Pancreas (tissue), 10 donors: ENCODE results near the gene SPNS2. TPM values are rescaled to one million over a fixed set of nuclear protein-coding genes. Genes with fewer than 3 reads are reported as not detected.

ENCODE experiments used
- ATAC-seq, 4 donors: fragments of 200-7000 bp; cut with Tn5 transposase; one replicate each; pipeline versions ENCODE4 v1.8.0 to v1.9.1; 2020; ENCODE audit warnings: mild to moderate bottlenecking in 4 of 4, moderate library complexity in 4 of 4
- DNase-seq, 6 donors: peaks; one replicate each; pipeline ENCODE4 v3.0.0-alpha.2; 2020
- FAIRE-seq: peaks from 2 replicates; lab custom pipeline; 2012; peaks lifted over from hg19 to GRCh38; lab: Jason Lieb, UNC
- H3K27ac ChIP-seq, 4 donors: fragments of 200-600 bp; sonication (generic); 1 replicate in 3 of 4; 2 replicates in 1 of 4; pipeline versions ENCODE4 v1.5.0 to v1.8.0; 2020
- H3K27me3 ChIP-seq, 4 donors: fragments of 200-600 bp; one replicate each; pipeline ENCODE4 v1.8.0; 2021
- H3K36me3 ChIP-seq, 3 donors: fragments of 200-600 bp; sonication (generic) in 1 of 3; one replicate each; pipeline versions ENCODE4 v1.5.0 to v1.8.0; 2020 to 2021
- H3K4me1 ChIP-seq, 3 donors: fragments of 200-600 bp; one replicate each; pipeline ENCODE4 v1.8.0; 2021
- H3K4me3 ChIP-seq, 4 donors: fragments of 200-600 bp; sonication (generic) in 2 of 4; one replicate each; pipeline versions ENCODE4 v1.5.0 to v1.8.0; 2020 to 2021
- H3K9me3 ChIP-seq, 4 donors: fragments of 200-600 bp; one replicate each; pipeline ENCODE4 v1.8.0; 2021
- WGBS, 2 donors: extraction: QIAGEN DNeasy Blood & Tissue Kit; methylation state at CpG; one replicate each; pipeline ENCODE4 v1.1.7; 2013; 5-methylcytosine and 5-hydroxymethylcytosine counted together
- intact Hi-C, 3 donors: fragments of 100-400 bp; cut with DNase I; formaldehyde crosslinking; loops; one replicate each; pipeline versions ENCODE4 v1.11.1 to v1.14.2; 2022
- polyA plus RNA-seq, 2 donors: library from polyadenylated mRNA; stranded (reverse); fragments of 200-250 nt; gene quantifications; one replicate each; pipeline ENCODE4 v1.2.3, GENCODE V29; 2013
- total RNA-seq, 6 donors: library from RNA; stranded (reverse); fragmentation: NEBNext Ultra II Directional in 4 of 6; extraction: Animal tissue kit (Norgen Biotek cat#: 25700) in 4 of 6; gene quantifications; one replicate each; pipeline versions ENCODE4 v1.2.1 to v1.2.4, GENCODE V29; 2021 to 2023
- TF ChIP-seq, protein P1 (sequence below), 4 donors: fragments of 200-600 bp; sonication (generic) in 3 of 4; IDR thresholded peaks; one replicate each; pipeline versions ENCODE4 v1.5.0 to v1.8.0; 2021; ENCODE audit warnings: antibody characterized with exemption in 4 of 4
- donor health status: healthy with polysubstance abuse.
- donor health status: DM: no; HTN: no; CAD: no; lungs with moderate emphysema.
- donor health status: DM: no; HTN: no; CAD: no.
- donor health status: control.
- donor health status: control.
- donor health status: Bipolar disorder and iron deficiency.
- donor health status: DM: yes; HTN: yes; CAD: no.
- donor health status: DM: no; HTN: no; CAD: no.
- donor health status: DM: no; HTN: no; CAD: no.
- donor health status: DM: yes; HTN: yes; CAD: no.

Gene SPNS2
- total and polyA plus RNA-seq, 8 donors: 7.6 to 51.7 (median 20.8) TPM

DNA sequence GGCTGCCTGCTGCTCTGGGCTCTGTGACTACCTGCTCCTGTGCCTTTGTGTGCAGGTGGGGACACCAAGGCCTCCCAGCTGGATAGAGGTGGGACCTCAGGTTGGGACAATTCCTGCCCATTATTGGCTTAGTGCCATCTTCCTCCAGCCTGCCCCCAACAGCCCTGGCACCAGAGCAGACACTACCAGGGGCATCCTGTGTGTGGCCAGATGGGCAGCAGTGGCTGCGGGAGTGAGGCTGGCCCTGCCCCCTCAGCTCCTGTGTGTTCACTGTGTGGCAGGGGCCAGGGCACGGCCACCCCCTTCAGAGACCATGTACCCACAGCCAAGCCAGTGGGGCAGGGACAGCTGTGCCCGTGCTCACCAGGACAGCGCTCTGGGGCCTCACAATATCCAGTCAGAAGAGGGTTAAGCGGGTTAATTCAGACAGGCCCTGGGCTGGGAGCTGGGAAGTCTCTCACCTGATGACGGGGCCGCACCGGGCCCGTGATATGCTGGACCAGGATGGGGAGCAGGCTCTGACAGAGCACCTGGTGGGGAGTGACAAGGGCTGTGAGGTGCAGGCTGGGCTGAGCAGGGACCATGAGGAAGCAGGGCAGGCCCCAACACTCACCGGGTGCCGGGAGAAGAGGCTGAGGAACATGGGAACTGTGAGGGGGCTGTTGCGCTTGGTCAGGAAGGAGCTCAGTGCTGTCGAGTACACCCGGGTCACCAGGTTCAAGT lies 43.5 kb downstream of the SPNS2 start:
- ATAC-seq (no peak), DNase-seq (no peak), FAIRE-seq (no peak)
- intact Hi-C loops: loop anchor here in 1 of 3 donors (10.0 kb wide), 1 partner anchor 117 kb away; no protein-coding TSS in a partner anchor
- H3K27me3 ChIP-seq: no peaks in the 10 kb centered on the region
- H3K4me1 ChIP-seq: no peaks in the 10 kb centered on the region
- H3K4me3 ChIP-seq: no peak overlapping the region
- peaks cover 0 to 56% (median 31%) of the 10 kb centered on the region in 3 donors for H3K36me3 ChIP-seq
- 93 to 94% methylated on average over 14 of the region's 14 CpGs for WGBS, 2 donors
- TF ChIP-seq, protein P1, sequence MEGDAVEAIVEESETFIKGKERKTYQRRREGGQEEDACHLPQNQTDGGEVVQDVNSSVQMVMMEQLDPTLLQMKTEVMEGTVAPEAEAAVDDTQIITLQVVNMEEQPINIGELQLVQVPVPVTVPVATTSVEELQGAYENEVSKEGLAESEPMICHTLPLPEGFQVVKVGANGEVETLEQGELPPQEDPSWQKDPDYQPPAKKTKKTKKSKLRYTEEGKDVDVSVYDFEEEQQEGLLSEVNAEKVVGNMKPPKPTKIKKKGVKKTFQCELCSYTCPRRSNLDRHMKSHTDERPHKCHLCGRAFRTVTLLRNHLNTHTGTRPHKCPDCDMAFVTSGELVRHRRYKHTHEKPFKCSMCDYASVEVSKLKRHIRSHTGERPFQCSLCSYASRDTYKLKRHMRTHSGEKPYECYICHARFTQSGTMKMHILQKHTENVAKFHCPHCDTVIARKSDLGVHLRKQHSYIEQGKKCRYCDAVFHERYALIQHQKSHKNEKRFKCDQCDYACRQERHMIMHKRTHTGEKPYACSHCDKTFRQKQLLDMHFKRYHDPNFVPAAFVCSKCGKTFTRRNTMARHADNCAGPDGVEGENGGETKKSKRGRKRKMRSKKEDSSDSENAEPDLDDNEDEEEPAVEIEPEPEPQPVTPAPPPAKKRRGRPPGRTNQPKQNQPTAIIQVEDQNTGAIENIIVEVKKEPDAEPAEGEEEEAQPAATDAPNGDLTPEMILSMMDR (IDR thresholded peaks at IDR 0.05): no peak
- H3K9me3 ChIP-seq: no peaks in the 10 kb centered on the region
- peak overlapping the region in 1 of 4 donors; percentile 33 for H3K27ac ChIP-seq

DNA sequence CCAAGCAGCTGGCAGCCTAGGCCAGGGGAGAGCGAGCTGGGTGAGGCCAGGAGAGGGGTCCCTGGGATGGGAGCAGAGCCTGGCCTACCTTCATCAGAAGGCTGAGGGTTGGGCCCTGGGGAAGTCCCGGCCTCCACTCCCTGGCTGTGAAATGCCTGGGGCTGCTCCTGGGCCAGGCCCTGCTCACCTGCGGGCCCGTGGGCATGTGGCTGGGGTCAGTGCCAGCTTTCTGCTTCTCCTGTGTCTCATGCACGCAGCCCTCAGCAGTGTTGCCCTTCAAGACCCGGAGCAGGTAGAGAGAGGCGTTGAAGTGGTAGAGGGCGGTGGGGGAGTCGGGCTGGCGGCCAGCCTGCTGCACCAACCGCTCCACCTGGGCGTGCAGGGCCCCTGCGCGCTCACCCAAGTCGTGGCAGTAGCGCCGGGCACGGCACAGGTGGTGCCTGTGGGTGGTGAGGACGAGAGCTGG lies 44.1 kb downstream of the SPNS2 start:
- WGBS, 2 donors: 91 to 94% methylated on average over 16 to 19 of the region's 19 CpGs
- Histone ChIP-seq H3K27me3 (no peaks in the 10 kb centered on the region), H3K4me1 (no peaks in the 10 kb centered on the region), H3K9me3 (no peaks in the 10 kb centered on the region), H3K4me3 (no peak overlapping the region), H3K36me3 (peaks cover 0 to 62% (median 34%) of the 10 kb centered on the region in 3 donors), H3K27ac (no peak overlapping the region)
- FAIRE-seq (no peak), ATAC-seq (no peak), DNase-seq (peak in 2 of 6 donors; percentile 16 to 69)
- intact Hi-C loops: loop anchor here in 1 of 3 donors (10.0 kb wide), 1 partner anchor 118 kb away; no protein-coding TSS in a partner anchor
- TF ChIP-seq, protein P1 (IDR thresholded peaks at IDR 0.05): no peak

DNA sequence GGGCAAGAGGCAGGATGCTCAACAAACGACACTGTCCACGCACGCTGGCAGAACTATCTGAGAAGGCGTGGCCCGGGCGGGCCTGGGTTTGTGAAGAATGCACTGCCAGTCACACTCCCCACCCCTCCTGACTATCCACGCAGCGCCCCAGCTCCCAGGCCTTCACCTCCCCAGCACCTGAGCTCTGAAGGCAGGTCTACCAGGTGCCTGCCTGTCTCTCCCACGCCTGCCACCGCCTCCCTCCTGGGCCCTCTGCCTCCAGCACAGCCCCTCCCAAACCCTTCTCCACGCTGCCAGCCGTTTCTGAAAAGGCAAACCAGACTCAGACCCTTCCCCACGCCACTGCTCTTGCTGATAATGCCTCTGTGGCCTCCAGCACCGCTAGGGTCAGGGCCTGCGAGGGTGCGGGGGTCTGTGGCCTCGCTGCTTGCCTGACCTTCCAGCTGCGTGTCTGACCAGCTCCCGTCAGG lies 44.9 kb downstream of the SPNS2 start:
- H3K27ac ChIP-seq: no peak overlapping the region
- ATAC-seq: no peak
- no peaks in the 10 kb centered on the region for H3K27me3 ChIP-seq
- H3K4me1 ChIP-seq: no peaks in the 10 kb centered on the region
- 90 to 92% methylated on average over 18 to 19 of the region's 19 CpGs for WGBS, 2 donors
- no peak overlapping the region for H3K4me3 ChIP-seq
- DNase-seq: peak in 1 of 6 donors; percentile 56
- FAIRE-seq: no peak
- intact Hi-C loops: loop anchor here in 1 of 3 donors (10.0 kb wide), 1 partner anchor 119 kb away; no protein-coding TSS in a partner anchor
- no peaks in the 10 kb centered on the region for H3K9me3 ChIP-seq
- peaks cover 0 to 70% (median 43%) of the 10 kb centered on the region in 3 donors for H3K36me3 ChIP-seq
- TF ChIP-seq, protein P1 (IDR thresholded peaks at IDR 0.05): no peak

DNA sequence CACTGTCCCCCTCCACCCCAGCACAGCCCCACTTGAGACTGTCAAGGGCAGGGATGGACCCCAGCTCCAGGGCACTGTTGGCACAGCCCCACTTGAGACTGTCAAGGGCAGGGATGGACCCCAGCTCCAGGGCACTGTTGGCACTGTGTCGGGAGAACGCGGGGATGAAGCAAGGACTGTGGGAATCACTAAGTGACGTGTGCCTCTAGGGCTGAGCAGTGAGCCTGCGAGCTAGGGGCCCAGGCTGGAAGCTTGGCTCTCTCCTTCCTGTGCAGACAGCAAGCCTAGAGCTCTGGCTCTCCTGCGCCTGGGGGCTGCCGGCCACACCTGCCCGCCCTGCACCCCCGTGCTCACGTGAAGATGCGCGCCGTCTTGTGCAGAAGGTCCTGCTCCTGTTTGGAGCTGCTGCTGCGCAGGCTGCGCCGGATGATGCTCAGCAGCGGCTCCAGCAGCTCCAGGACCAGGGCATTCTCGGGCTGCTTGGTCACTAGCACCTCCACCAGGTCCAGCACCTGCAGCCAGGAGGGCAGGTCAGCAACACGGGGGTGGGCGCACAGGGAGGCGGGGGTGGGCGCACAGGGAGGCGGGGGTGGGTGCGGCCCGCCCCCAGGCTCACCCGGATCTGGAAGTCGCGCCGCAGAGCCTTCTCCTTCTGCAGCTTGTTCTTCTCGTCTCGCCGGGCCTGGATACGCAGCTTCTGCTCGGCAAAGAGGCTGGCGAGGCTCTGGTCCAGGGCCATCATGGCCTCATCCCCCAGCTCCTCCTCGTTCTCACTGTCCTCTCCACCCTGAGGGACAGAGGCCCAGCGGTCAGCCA lies 45.7 kb downstream of the SPNS2 start:
- no peak for FAIRE-seq

More for the DNA sequence above, 45.7 kb downstream of the SPNS2 start:
- no peaks in the 10 kb centered on the region for H3K9me3 ChIP-seq
- DNase-seq (peak in 1 of 6 donors; percentile 42), ATAC-seq (no peak)
- H3K27ac ChIP-seq: no peak overlapping the region
- 94% methylated on average over 30 to 37 of the region's 37 CpGs for whole genome bisulfite sequencing, 2 donors
- H3K4me1 ChIP-seq: no peaks in the 10 kb centered on the region
- H3K4me3 ChIP-seq: no peak overlapping the region
- TF ChIP-seq, protein P1 (IDR thresholded peaks at IDR 0.05): no peak
- peaks cover 0 to 72% (median 50%) of the 10 kb centered on the region in 3 donors for H3K36me3 ChIP-seq
- intact Hi-C loops: loop anchor here in 1 of 3 donors (10.0 kb wide), 1 partner anchor 120 kb away; no protein-coding TSS in a partner anchor
- H3K27me3 ChIP-seq: no peaks in the 10 kb centered on the region
